ENCODE measurements around the gene CBR4. TPM values are rescaled to one million over a fixed set of nuclear protein-coding genes. Genes with fewer than 3 reads are reported as not detected.

The CBR4 gene
- total and polyA plus RNA-seq, 2 experiments from 2014 or later = 36.9 to 38.1 TPM

DNA sequence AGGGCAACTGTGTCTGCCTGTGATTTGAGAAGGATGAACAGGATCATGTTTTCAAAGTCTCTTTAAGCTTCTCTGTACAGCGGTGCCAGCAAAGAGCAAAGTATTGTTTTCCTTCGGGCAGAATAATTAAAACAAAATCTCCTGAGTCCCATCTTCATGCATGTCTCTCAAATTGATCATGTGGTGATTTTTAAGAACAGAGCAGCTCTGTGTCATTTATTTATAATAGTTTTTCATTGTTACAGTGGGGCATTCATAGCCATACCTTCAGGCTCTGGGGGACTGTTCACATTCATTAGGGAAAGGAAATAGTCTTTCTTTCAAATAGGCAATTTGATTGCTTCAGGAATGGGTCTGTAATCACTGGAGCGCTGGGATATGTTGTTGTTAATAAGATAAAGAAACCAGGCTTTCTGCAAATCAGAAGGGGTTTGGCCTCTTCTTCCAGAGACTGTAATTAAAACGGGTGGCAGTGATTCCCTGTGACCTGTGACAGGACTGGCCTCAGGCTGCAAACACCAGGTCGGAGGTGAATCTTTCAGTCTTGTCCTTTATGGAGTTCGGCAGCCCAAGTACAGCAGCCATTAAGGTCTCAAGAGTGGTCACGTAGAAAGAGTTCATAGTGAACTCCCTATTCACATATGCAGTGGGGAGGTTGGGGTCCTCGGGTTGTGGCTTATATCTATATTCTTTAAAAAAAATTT is 29.3 kb upstream of the CBR4 start (continued):
- no peak for TF ChIP-seq EZH2phosphoT487 (IDR thresholded peaks at IDR 0.05; ENCODE audit: unreplicated experiment)

DNA sequence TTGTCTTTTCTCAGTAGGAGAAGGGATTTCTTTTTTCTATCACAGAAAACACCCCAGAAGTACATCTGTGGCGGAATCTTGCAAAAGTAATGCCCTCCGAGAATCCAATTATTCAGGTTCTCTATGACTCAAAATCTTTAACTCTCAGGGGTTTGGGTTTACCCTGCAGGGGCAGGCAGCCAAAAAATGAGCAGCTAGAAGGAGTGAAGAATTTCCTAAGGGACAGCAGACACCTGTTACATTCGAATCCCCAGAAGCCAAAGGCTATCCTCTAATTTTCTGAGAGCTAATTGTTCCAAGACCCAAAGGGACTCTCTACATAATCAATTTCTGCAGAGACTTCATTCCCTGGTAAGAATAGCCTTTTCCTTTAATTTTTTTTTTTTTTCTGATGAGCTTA is 27.5 kb upstream of the CBR4 start:
- H3K36me3 Mint-ChIP-seq (ENCODE audit: low read depth) = peaks cover 9% of the 10 kb centered on the region; the same call in 1 of the 3 replicates
- Histone ChIP-seq H3K27ac (ENCODE audit: low read depth) (no peak overlapping the region), H3K4me2 (no peak overlapping the region), H3K36me3 (ENCODE audit: insufficient read depth) (no peaks in the 10 kb centered on the region), H2AFZ (peak overlapping the region; percentile 88), H3F3A (replicated peaks; ENCODE audit: low read depth) (no peaks in the 10 kb centered on the region), H3K27me3 (ENCODE audit: insufficient read depth) (no peaks in the 10 kb centered on the region), H3K4me1 (ENCODE audit: insufficient read depth) (no peaks in the 10 kb centered on the region; the same call in 1 of the 2 replicates), H3K9me2 (ENCODE audit: insufficient read depth) (no peaks in the 10 kb centered on the region), H3K4me3 (no peak overlapping the region), H3K79me2 (replicated peaks; ENCODE audit: insufficient read depth) (no peaks in the 10 kb centered on the region), H4K20me1 (replicated peaks; ENCODE audit: insufficient read depth) (no peaks in the 10 kb centered on the region)
- H3K4me1 Mint-ChIP-seq = peaks cover 5% of the 10 kb centered on the region
- no peak for DNase-seq (ENCODE audit: low spot score)
- no peak for TF ChIP-seq REST (IDR thresholded peaks at IDR 0.05; ENCODE audit: unreplicated experiment)
- no peak for TF ChIP-seq NANOG (IDR thresholded peaks at IDR 0.05; ENCODE audit: borderline replicate concordance)
- no peak for TF ChIP-seq EZH2 (IDR thresholded peaks at IDR 0.05; ENCODE audit: low read depth, unreplicated experiment)
- no peak for TF ChIP-seq ZNF114 (CRISPR knock-in tag; IDR thresholded peaks at IDR 0.05)
- TF ChIP-seq CREB1 (CRISPR knock-in tag; IDR thresholded peaks at IDR 0.05; ENCODE audit: low read depth) = no peak
- TF ChIP-seq, protein P1, sequence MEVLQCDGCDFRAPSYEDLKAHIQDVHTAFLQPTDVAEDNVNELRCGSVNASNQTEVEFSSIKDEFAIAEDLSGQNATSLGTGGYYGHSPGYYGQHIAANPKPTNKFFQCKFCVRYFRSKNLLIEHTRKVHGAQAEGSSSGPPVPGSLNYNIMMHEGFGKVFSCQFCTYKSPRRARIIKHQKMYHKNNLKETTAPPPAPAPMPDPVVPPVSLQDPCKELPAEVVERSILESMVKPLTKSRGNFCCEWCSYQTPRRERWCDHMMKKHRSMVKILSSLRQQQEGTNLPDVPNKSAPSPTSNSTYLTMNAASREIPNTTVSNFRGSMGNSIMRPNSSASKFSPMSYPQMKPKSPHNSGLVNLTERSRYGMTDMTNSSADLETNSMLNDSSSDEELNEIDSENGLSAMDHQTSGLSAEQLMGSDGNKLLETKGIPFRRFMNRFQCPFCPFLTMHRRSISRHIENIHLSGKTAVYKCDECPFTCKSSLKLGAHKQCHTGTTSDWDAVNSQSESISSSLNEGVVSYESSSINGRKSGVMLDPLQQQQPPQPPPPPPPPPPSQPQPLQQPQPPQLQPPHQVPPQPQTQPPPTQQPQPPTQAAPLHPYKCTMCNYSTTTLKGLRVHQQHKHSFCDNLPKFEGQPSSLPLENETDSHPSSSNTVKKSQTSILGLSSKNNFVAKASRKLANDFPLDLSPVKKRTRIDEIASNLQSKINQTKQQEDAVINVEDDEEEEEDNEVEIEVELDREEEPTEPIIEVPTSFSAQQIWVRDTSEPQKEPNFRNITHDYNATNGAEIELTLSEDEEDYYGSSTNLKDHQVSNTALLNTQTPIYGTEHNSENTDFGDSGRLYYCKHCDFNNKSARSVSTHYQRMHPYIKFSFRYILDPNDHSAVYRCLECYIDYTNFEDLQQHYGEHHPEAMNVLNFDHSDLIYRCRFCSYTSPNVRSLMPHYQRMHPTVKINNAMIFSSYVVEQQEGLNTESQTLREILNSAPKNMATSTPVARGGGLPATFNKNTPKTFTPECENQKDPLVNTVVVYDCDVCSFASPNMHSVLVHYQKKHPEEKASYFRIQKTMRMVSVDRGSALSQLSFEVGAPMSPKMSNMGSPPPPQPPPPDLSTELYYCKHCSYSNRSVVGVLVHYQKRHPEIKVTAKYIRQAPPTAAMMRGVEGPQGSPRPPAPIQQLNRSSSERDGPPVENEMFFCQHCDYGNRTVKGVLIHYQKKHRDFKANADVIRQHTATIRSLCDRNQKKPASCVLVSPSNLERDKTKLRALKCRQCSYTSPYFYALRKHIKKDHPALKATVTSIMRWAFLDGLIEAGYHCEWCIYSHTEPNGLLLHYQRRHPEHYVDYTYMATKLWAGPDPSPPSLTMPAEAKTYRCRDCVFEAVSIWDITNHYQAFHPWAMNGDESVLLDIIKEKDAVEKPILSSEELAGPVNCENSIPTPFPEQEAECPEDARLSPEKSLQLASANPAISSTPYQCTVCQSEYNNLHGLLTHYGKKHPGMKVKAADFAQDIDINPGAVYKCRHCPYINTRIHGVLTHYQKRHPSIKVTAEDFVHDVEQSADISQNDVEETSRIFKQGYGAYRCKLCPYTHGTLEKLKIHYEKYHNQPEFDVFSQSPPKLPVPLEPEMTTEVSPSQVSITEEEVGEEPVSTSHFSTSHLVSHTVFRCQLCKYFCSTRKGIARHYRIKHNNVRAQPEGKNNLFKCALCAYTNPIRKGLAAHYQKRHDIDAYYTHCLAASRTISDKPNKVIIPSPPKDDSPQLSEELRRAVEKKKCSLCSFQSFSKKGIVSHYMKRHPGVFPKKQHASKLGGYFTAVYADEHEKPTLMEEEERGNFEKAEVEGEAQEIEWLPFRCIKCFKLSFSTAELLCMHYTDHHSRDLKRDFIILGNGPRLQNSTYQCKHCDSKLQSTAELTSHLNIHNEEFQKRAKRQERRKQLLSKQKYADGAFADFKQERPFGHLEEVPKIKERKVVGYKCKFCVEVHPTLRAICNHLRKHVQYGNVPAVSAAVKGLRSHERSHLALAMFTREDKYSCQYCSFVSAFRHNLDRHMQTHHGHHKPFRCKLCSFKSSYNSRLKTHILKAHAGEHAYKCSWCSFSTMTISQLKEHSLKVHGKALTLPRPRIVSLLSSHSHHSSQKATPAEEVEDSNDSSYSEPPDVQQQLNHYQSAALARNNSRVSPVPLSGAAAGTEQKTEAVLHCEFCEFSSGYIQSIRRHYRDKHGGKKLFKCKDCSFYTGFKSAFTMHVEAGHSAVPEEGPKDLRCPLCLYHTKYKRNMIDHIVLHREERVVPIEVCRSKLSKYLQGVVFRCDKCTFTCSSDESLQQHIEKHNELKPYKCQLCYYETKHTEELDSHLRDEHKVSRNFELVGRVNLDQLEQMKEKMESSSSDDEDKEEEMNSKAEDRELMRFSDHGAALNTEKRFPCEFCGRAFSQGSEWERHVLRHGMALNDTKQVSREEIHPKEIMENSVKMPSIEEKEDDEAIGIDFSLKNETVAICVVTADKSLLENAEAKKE (CRISPR knock-in tag; IDR thresholded peaks at IDR 0.05) = no peak
- no peak for TF ChIP-seq ZNF331 (CRISPR knock-in tag; IDR thresholded peaks at IDR 0.05; ENCODE audit: low read depth)
- no peak for TF ChIP-seq STAT1 (IDR thresholded peaks at IDR 0.05; ENCODE audit: unreplicated experiment)
- no peak for TF ChIP-seq ETS1 (IDR thresholded peaks at IDR 0.05)
- no peak for TF ChIP-seq JUNB (IDR thresholded peaks at IDR 0.05; ENCODE audit: unreplicated experiment)
- TF ChIP-seq EZH2phosphoT487 (IDR thresholded peaks at IDR 0.05; ENCODE audit: unreplicated experiment) = no peak
- TF ChIP-seq, protein P2, sequence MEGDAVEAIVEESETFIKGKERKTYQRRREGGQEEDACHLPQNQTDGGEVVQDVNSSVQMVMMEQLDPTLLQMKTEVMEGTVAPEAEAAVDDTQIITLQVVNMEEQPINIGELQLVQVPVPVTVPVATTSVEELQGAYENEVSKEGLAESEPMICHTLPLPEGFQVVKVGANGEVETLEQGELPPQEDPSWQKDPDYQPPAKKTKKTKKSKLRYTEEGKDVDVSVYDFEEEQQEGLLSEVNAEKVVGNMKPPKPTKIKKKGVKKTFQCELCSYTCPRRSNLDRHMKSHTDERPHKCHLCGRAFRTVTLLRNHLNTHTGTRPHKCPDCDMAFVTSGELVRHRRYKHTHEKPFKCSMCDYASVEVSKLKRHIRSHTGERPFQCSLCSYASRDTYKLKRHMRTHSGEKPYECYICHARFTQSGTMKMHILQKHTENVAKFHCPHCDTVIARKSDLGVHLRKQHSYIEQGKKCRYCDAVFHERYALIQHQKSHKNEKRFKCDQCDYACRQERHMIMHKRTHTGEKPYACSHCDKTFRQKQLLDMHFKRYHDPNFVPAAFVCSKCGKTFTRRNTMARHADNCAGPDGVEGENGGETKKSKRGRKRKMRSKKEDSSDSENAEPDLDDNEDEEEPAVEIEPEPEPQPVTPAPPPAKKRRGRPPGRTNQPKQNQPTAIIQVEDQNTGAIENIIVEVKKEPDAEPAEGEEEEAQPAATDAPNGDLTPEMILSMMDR (conservative IDR thresholded peaks at IDR 0.05; ENCODE audit: low read depth in 2 of 2) = no peak
- H3K27ac Mint-ChIP-seq = no peak overlapping the region
- H3K4me3 Mint-ChIP-seq = no peak overlapping the region
- H3K27me3 Mint-ChIP-seq (ENCODE audit: insufficient read depth, low read depth, poor library complexity) = peaks cover 6% of the 10 kb centered on the region
- ATAC-seq = no peak
- H3K9me3 Mint-ChIP-seq = no peaks in the 10 kb centered on the region; the same call in 1 of the 3 replicates

Data from GM23338 (cell line).